SK-N-SH (cell line): Measurements from ENCODE around the gene IDUA. TPM values are rescaled to one million over a fixed set of nuclear protein-coding genes. Genes with fewer than 3 reads are reported as not detected.

ENCODE experiments used
- CTCF ChIA-PET: fragments of 300-600, 350-600 bp; formaldehyde crosslinking; extraction: SDS; loops from one replicate; lab custom pipeline; 2021; lab: Yijun Ruan, JAX
- POLR2A ChIA-PET: fragments of 350-600 bp; sonication (Branson Sonifier 250); formaldehyde crosslinking; extraction: SDS; loops from one replicate; lab custom pipeline; 2020; ENCODE audit warnings: antibody characterized with exemption, inconsistent platforms; lab: Yijun Ruan, JAX
- DNase-seq: peaks from one replicate; pipeline ENCODE4 v3.0.0; 2012
- H2AFZ ChIP-seq: fragments of 200-600 bp; sonication (generic); 2 replicates; pipeline ENCODE4 v1.8.1; 2016; ENCODE audit warnings: antibody characterized with exemption, mild to moderate bottlenecking, low read depth
- H3F3A ChIP-seq: fragments of 200-600 bp; sonication (generic); replicated peaks from 2 replicates; pipeline ENCODE3; 2016; ENCODE audit warnings: antibody characterized with exemption, mild to moderate bottlenecking; ENCODE audit not compliant: insufficient read depth
- H3K27ac ChIP-seq, 2 experiments: fragments of 200-500 bp in 1 of 2; fragments of 200-600 bp in 1 of 2; sonication (Bioruptor generic) in 1 of 2; sonication (generic), shearing (Covaris generic) in 1 of 2; 2 replicates each; pipeline versions ENCODE4 v1.5.1 to v1.6.1; 2014 to 2016; ENCODE audit warnings: low read depth in 2 of 2, inconsistent platforms in 1 of 2, low read length in 1 of 2, mild to moderate bottlenecking in 1 of 2, mixed read lengths in 1 of 2
- H3K27me3 ChIP-seq: fragments of 200-600 bp; sonication (generic), shearing (Covaris generic); 2 replicates; pipeline ENCODE4 v1.6.1; 2016; ENCODE audit warnings: mixed run types; ENCODE audit not compliant: insufficient read depth
- H3K36me3 ChIP-seq, 2 experiments: fragments of 200-500 bp in 1 of 2; fragments of 200-600 bp in 1 of 2; sonication (Bioruptor generic) in 1 of 2; sonication (generic) in 1 of 2; replicated peaks in 1 of 2; 2 replicates each; pipeline versions ENCODE3 to v1.5.1; 2014 to 2016; ENCODE audit warnings: low read length in 1 of 2, mild to moderate bottlenecking in 1 of 2; ENCODE audit not compliant: insufficient read depth in 2 of 2, control insufficient read depth in 1 of 2
- H3K4me1 ChIP-seq, 2 experiments: fragments of 200-500 bp in 1 of 2; fragments of 200-600 bp in 1 of 2; sonication (Bioruptor generic) in 1 of 2; sonication (generic), shearing (Covaris generic) in 1 of 2; 2 replicates each; pipeline versions ENCODE4 v1.5.1 to v1.6.1; 2014 to 2016; ENCODE audit warnings: low read depth in 1 of 2, low read length in 1 of 2, mixed run types in 1 of 2; ENCODE audit not compliant: insufficient read depth in 2 of 2, control insufficient read depth in 1 of 2
- H3K4me2 ChIP-seq: fragments of 200-600 bp; sonication (generic), shearing (Covaris generic); 2 replicates; pipeline ENCODE4 v1.6.1; 2017; ENCODE audit warnings: mixed run types
- H3K4me3 ChIP-seq, 2 experiments: fragments of 200-500 bp in 1 of 2; fragments of 200-600 bp in 1 of 2; sonication (Bioruptor generic) in 1 of 2; sonication (generic), shearing (Covaris generic) in 1 of 2; 2 replicates each; pipeline versions ENCODE4 v1.5.1 to v1.8.1; 2014 to 2016; ENCODE audit warnings: low read depth in 2 of 2, inconsistent platforms in 1 of 2, low read length in 1 of 2, mild to moderate bottlenecking in 1 of 2, mixed read lengths in 1 of 2, moderate library complexity in 1 of 2
- H3K79me2 ChIP-seq: fragments of 200-600 bp; sonication (generic); 2 replicates; pipeline ENCODE4 v1.8.1; 2017; ENCODE audit warnings: mild to moderate bottlenecking; ENCODE audit not compliant: insufficient read depth
- H3K9ac ChIP-seq: fragments of 200-600 bp; sonication (generic); 2 replicates; pipeline ENCODE4 v1.6.1; 2017; ENCODE audit warnings: mixed run types
- H3K9me2 ChIP-seq: fragments of 200-600 bp; sonication (generic); 2 replicates; pipeline ENCODE4 v1.6.1; 2017; ENCODE audit warnings: mixed run types
- H3K9me3 ChIP-seq: fragments of 200-600 bp; sonication (generic); 2 replicates; pipeline ENCODE4 v1.6.1; 2017; ENCODE audit warnings: mixed run types, mild to moderate bottlenecking, moderate library complexity
- H4K20me1 ChIP-seq: fragments of 200-600 bp; sonication (generic); 2 replicates; pipeline ENCODE4 v1.6.1; 2017; ENCODE audit warnings: mild to moderate bottlenecking, mixed run types; ENCODE audit not compliant: insufficient read depth
- CHD2 ChIP-seq: fragments of 150-350 bp; IDR thresholded peaks from 2 replicates; pipeline ENCODE4 v1.6.1; 2018; ENCODE audit warnings: low read length; ENCODE audit not compliant: partially characterized antibody
- CTCF ChIP-seq: fragments of 200-600 bp; sonication (generic); IDR thresholded peaks from 2 replicates; pipeline ENCODE4 v1.6.1; 2017; ENCODE audit warnings: antibody characterized with exemption, mild to moderate bottlenecking, moderate library complexity
- ELF1 ChIP-seq: IDR thresholded peaks from 2 replicates; pipeline ENCODE4 v1.4.0; 2012
- EP300 ChIP-seq, 2 experiments: IDR thresholded peaks; 2 replicates each; pipeline versions ENCODE4 v1.4.0 to v1.6.1; 2012; ENCODE audit warnings: borderline replicate concordance in 1 of 2, low read depth in 1 of 2, low read length in 1 of 2
- EZH2phosphoT487 ChIP-seq: fragments of 200-600 bp; sonication (generic); IDR thresholded peaks from 2 replicates; pipeline ENCODE4 v1.6.1; 2017; ENCODE audit warnings: low read depth, mixed run types, mild to moderate bottlenecking, antibody characterized with exemption, moderate library complexity, borderline replicate concordance
- FOXJ3 ChIP-seq: sonication (generic); formaldehyde crosslinking; IDR thresholded peaks from 2 replicates; pipeline ENCODE4 v1.5.1; 2020; ENCODE audit warnings: mild to moderate bottlenecking, missing genetic modification reagents
- FOXM1 ChIP-seq: IDR thresholded peaks from 2 replicates; pipeline ENCODE4 v1.4.0; 2012; ENCODE audit warnings: low read depth, mild to moderate bottlenecking
- GATA2 ChIP-seq: sonication (generic); formaldehyde crosslinking; IDR thresholded peaks from 2 replicates; pipeline ENCODE4 v1.5.0; 2020; ENCODE audit warnings: mild to moderate bottlenecking, missing genetic modification reagents
- JUND ChIP-seq: IDR thresholded peaks from 2 replicates; pipeline ENCODE4 v1.4.0; 2012
- MXI1 ChIP-seq: IDR thresholded peaks from 2 replicates; pipeline ENCODE4 v1.6.1; 2012; ENCODE audit warnings: mild to moderate bottlenecking, low read depth, low read length, improper control_type of control experiment
- NFIC ChIP-seq: IDR thresholded peaks from 2 replicates; pipeline ENCODE4 v1.4.0; 2012; ENCODE audit warnings: borderline replicate concordance
- RAD21 ChIP-seq: IDR thresholded peaks from 2 replicates; pipeline ENCODE4 v1.6.1; 2012; ENCODE audit warnings: mild to moderate bottlenecking, low read length
- REST ChIP-seq: IDR thresholded peaks from 2 replicates; pipeline ENCODE4 v1.6.1; 2012; ENCODE audit warnings: mild to moderate bottlenecking, low read depth, low read length, moderate library complexity
- SIN3A ChIP-seq: IDR thresholded peaks from 2 replicates; pipeline ENCODE4 v1.6.1; 2012; ENCODE audit warnings: low read depth, mild to moderate bottlenecking, low read length, moderate library complexity, borderline replicate concordance
- TAF1 ChIP-seq: IDR thresholded peaks from 2 replicates; pipeline ENCODE4 v1.6.1; 2012; ENCODE audit warnings: low read depth, mild to moderate bottlenecking, low read length, moderate library complexity, borderline replicate concordance
- TEAD4 ChIP-seq: IDR thresholded peaks from 2 replicates; pipeline ENCODE4 v1.4.0; 2012; ENCODE audit warnings: mild to moderate bottlenecking, borderline replicate concordance; ENCODE audit not compliant: insufficient read depth
- YY1 ChIP-seq: IDR thresholded peaks from 2 replicates; pipeline ENCODE4 v1.4.0; 2012; ENCODE audit warnings: low read depth, mild to moderate bottlenecking
- WGBS: methylation state at CpG from one replicate; pipeline ENCODE4 v1.1.6; 2017; ENCODE audit warnings: low lambda C conversion rate; 5-methylcytosine and 5-hydroxymethylcytosine counted together
- polyA plus RNA-seq, 3 experiments: library from polyadenylated mRNA; depleted of rRNA; stranded (reverse); fragments of >200 nt; gene quantifications; 2 replicates each; pipeline ENCODE4 v1.2.3, GENCODE V29; 2012
- TF ChIP-seq, protein P1 (sequence below): IDR thresholded peaks from 2 replicates; pipeline ENCODE4 v1.4.0; 2012; ENCODE audit warnings: low read depth

Gene IDUA
- polyA plus RNA-seq, 1 of the 3 experiments (the other 2 are of a cell fraction): 24.4 TPM

DNA sequence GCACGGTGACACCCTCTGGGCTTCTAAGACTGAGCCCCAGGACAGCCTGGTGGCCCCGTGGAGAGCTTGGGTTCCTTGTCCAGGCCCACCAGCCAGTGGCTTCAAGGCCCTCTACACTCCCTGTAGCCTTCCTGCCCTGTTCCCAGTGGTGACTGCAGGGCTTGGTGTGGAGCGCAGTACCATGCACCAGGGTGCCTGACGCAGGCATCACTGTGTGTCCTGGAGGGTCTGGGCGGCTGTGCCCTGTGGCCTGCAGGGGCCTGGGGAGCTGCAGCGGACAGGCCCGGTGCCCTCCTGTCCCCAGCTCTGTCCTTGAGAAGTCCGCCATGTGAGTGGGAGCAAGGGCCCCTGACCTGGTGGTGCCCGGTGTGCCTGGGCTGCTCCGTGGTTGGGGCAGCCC, 28.9 kb downstream of the IDUA start:
- Histone ChIP-seq H2AFZ (no peak overlapping the region), H3K4me1 (peaks cover 0 to 1% of the 10 kb centered on the region in 2 experiments; a peak in 1 of 4 replicates), H3K79me2 (no peaks in the 10 kb centered on the region), H3K27me3 (peaks cover 4% of the 10 kb centered on the region), H3F3A (peaks cover 5% of the 10 kb centered on the region), H3K9me2 (no peaks in the 10 kb centered on the region), H3K9ac (no peak overlapping the region), H3K27ac (no peak overlapping the region), H3K9me3 (no peaks in the 10 kb centered on the region), H3K4me3 (no peak overlapping the region), H4K20me1 (peaks cover 23% of the 10 kb centered on the region; the same call in 1 of the 2 replicates), H3K36me3 (no peaks in the 10 kb centered on the region), H3K4me2 (no peak overlapping the region)
- WGBS: 53% methylated on average over 3 of the region's 10 CpGs
- no peak for DNase-seq
- ChIA-PET CTCF (no interaction called here), POLR2A (no interaction called here)
- TF ChIP-seq ELF1 (no peak), TAF1 (no peak)

DNA sequence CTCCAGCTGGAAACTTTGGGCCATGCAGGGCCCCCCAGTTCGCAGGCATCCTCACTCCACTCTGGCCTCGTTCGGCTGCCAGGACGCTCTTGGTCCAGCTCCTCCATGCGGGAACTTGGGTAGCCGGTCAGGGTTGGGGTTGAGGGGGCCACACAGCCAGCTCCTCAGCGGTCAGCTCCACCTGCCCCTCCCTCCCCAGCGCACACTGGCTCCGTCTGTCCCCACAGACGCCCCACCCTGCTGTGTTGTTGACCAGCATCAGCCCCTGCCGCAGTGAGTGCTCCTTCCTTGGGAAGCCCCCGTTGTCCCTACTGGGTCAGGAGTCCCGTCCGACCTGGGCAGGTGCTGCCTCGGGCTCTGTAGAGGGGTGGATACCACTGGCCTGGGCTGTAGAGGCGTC, 30.4 kb downstream of the IDUA start:
- POLR2A ChIA-PET: no interaction called here
- H4K20me1 ChIP-seq: peaks cover 22% of the 10 kb centered on the region; the same call in 1 of the 2 replicates
- CTCF ChIA-PET: interaction anchor here (1.0 kb wide), 1 partner anchor 602 kb away, joined by 3 read pairs; no protein-coding TSS in a partner anchor

More for the DNA sequence above, 30.4 kb downstream of the IDUA start:
- no peak for TF ChIP-seq MXI1
- no peak for TF ChIP-seq YY1
- TF ChIP-seq EZH2phosphoT487: no peak
- TF ChIP-seq SIN3A: no peak
- TF ChIP-seq TAF1: no peak
- TF ChIP-seq CTCF: no peak
- no peak for TF ChIP-seq EP300 (IDR thresholded peaks at IDR 0.05; ENCODE audit: borderline replicate concordance in 1 of 2, low read depth in 1 of 2, low read length in 1 of 2)
- no peak for TF ChIP-seq FOXM1
- no peak for TF ChIP-seq TEAD4
- TF ChIP-seq JUND: no peak
- TF ChIP-seq, protein P1, sequence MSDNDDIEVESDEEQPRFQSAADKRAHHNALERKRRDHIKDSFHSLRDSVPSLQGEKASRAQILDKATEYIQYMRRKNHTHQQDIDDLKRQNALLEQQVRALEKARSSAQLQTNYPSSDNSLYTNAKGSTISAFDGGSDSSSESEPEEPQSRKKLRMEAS: no peak
- TF ChIP-seq FOXJ3: no peak
- TF ChIP-seq RAD21: no peak
- TF ChIP-seq NFIC: no peak
- TF ChIP-seq CHD2: no peak
- TF ChIP-seq GATA2 (CRISPR knock-in tag): no peak
- TF ChIP-seq REST: no peak
- no peak for TF ChIP-seq ELF1
- Histone ChIP-seq H3K27ac (no peak overlapping the region), H3K9ac (no peak overlapping the region), H2AFZ (no peak overlapping the region), H3K79me2 (no peaks in the 10 kb centered on the region), H3K4me2 (no peak overlapping the region), H3K27me3 (no peaks in the 10 kb centered on the region), H3F3A (peaks cover 4% of the 10 kb centered on the region), H3K9me3 (no peaks in the 10 kb centered on the region), H3K9me2 (no peaks in the 10 kb centered on the region), H3K4me1 (no peaks in the 10 kb centered on the region; a peak in 1 of 4 replicates), H3K4me3 (no peak overlapping the region), H3K36me3 (no peaks in the 10 kb centered on the region)
- 74% methylated on average over 5 of the region's 16 CpGs for WGBS
- no peak for DNase-seq
